Activated naive CD4-positive, alpha-beta T cell treated with anti-CD3 and anti-CD28 coated beads, Interleukin-2, amount 50 U/mL, for 24 hours (primary cell): ENCODE measurements around the gene KCNH4.
"Not testable (repeated sequence)": the region's sequence is repeated elsewhere in the genome, so short reads cannot be mapped to it uniquely, and the experiment has no call there.

Experiments used
- H3K27ac Mint-ChIP-seq: one replicate; pipeline ENCODE4 v1.8.0; 2021; ENCODE audit warnings: mild to moderate bottlenecking, mixed read lengths
- H3K27me3 Mint-ChIP-seq: one replicate; pipeline ENCODE4 v1.8.0; 2021; ENCODE audit warnings: mixed read lengths
- H3K36me3 Mint-ChIP-seq: one replicate; pipeline ENCODE4 v1.8.0; 2021; ENCODE audit warnings: mixed read lengths
- H3K4me1 Mint-ChIP-seq: one replicate; pipeline ENCODE4 v1.8.0; 2021; ENCODE audit warnings: mixed read lengths
- H3K4me3 Mint-ChIP-seq: one replicate; pipeline ENCODE4 v1.8.0; 2021; ENCODE audit warnings: mild to moderate bottlenecking, mixed read lengths
- H3K9me3 Mint-ChIP-seq: one replicate; pipeline ENCODE4 v1.8.0; 2021; ENCODE audit warnings: mixed read lengths

Gene KCNH4

DNA sequence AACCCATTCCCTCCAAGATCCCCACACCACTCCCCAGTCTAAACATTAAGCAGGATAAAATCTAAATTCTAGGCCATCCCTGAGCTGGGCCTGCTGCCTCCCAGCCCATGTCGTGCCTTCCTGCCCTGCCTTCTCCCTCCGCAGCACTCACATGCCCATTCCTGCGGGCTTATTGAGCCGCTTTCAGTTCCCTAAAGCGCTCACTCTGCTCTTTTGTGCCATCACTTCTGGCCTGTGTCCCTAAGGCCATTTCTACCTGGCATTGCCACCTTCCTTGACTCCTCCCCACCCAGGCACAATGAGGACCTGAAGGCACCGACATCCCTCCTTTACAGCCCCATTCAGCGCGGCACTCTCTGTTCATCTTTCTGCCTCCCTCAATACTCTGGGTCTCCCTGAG, 13.1 kb downstream of the KCNH4 start:
- Mint-ChIP-seq H3K4me3 (no peak overlapping the region), H3K27ac (no peak overlapping the region), H3K4me1 (no peaks in the 10 kb centered on the region), H3K36me3 (no peaks in the 10 kb centered on the region), H3K9me3 (no peaks in the 10 kb centered on the region), H3K27me3 (no peaks in the 10 kb centered on the region)

DNA sequence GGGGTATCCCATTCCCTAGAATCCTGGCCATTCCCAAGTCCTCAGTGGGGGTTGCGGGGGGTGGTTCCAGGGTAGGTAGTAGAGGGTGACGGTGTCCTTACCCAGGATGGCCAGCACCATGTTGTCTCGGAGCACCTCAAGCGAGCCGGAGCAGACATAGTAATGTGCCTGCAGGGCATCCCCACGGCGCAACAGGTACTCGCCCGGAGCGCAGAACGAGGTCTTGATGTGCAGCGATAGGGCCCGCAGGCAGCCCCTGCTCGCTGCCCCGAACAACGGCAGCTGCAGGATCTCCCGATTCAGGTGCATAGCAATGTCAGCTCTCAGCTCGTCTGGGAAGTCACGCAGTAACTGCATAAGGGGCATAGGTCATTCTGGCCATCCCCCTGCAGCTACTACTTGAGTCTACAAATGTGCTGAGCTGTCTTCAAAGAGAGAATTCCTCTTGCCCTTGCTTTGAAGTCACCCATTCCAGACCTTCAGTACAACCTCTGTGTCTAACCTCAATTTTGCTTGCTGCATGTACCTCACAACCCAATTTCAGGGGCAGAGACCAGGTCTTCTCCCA, 14.7 kb downstream of the KCNH4 start:
- H3K4me3 Mint-ChIP-seq, result no peak overlapping the region
- H3K9me3 Mint-ChIP-seq, result no peaks in the 10 kb centered on the region
- H3K27me3 Mint-ChIP-seq, result no peaks in the 10 kb centered on the region
- H3K36me3 Mint-ChIP-seq, result no peaks in the 10 kb centered on the region
- H3K4me1 Mint-ChIP-seq, result no peaks in the 10 kb centered on the region
- no peak overlapping the region for H3K27ac Mint-ChIP-seq

DNA sequence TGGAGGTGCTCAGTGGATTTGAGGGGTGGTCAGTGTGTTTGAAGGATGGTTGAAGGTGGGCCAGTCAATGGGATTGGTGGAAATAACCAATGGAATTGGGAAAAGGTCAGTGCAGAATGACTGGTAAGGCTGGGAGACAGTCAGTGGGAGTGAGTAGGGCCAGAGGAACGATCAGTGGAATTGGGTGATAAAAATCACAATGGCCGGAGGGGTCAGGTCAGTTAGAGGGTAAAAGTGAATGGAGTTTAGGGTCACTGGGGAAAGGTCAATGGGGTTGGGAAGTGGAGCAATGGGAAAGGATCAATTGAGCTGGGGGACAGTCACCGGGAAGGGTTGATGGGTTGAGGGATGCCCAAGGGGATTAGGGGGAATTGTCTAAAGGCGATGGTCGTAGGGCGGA, 15.2 kb downstream of the KCNH4 start:
- no peaks in the 10 kb centered on the region for H3K36me3 Mint-ChIP-seq
- no peak overlapping the region for H3K4me3 Mint-ChIP-seq
- no peaks in the 10 kb centered on the region for H3K27me3 Mint-ChIP-seq
- no peak overlapping the region for H3K27ac Mint-ChIP-seq
- no peaks in the 10 kb centered on the region for H3K9me3 Mint-ChIP-seq
- H3K4me1 Mint-ChIP-seq, result no peaks in the 10 kb centered on the region

DNA sequence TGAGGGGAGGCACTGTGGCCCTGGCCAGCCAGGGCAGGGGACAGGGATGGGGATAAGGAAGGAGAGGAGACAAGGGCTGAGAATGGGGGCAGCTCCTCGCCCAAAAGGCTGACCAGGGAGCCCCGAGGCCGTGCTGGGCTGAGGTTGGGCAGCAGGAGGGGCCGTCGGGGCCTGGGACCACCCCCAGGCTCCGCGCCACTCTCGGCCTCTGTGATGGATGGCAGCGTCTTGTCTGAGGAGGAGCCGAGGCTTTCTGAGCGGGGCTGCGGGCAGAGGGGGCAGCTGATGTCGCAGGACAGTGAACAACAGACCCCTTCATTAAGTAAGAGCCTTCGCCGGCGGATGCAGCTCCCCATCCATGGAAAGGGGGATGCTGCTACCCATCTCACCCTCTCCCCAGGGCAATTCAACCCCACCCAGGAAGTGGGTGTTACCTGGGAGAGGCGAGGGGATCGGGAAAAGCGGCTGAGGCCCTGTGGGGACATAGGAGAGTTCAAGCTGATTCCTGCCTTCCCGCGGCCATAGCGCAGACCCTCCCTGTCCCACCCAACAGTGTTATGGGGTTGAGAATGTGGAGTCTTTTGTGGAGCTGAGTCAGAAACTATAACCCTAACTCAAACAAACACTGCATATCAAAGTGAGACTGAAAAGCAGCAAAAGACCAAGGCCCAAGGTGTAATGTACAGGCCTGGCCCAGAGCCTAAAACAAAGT, 17.1 kb downstream of the KCNH4 start:
- Mint-ChIP-seq H3K27me3 (no peaks in the 10 kb centered on the region), H3K4me1 (no peaks in the 10 kb centered on the region), H3K36me3 (no peaks in the 10 kb centered on the region), H3K9me3 (no peaks in the 10 kb centered on the region), H3K4me3 (no peak overlapping the region), H3K27ac (no peak overlapping the region)

DNA sequence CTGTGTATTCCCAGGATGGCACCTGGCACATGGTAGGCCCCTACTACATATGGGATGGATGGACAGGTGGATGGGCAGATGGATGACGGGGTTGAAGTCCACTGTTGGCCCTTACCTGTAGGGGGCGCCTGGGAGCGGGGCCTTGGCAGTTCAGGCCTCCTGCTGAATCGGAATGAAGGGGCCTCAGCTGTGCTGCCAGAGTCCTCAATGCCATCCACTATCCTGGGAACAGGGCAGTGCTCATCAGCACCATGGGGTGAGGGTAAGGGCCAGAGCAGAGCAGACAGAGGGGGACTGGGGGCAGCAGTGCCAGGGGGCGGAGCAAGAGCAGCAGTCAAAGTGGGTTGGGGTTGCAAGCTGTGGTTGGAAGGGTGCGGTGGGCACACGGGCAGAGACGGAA, 17.8 kb downstream of the KCNH4 start:
- Mint-ChIP-seq H3K27ac (peak overlapping the region; percentile 65), H3K27me3 (no peaks in the 10 kb centered on the region), H3K4me1 (no peaks in the 10 kb centered on the region)

DNA sequence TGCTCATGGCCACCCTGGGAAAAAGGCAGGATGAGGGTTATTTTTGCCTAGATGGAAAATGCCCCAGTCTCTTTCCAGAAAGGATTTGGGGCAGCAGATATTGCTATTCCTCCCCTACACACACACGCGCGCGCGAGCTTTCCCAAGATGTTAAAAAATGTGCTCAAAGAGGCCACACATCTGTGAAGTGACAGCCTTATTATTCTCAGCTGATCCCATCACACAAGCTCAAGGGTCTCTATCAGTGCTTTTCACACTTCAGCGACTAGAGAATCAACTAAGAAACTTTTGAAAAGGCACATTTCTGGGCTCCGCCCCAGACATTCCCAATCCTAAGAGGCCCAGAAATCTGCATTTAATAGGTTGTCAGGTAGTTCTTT, 20.4 kb downstream of the KCNH4 start:
- H3K27ac Mint-ChIP-seq, result no peak overlapping the region
- no peaks in the 10 kb centered on the region for H3K9me3 Mint-ChIP-seq
- peaks cover 5% of the 10 kb centered on the region for H3K4me1 Mint-ChIP-seq
- no peaks in the 10 kb centered on the region for H3K36me3 Mint-ChIP-seq
- no peaks in the 10 kb centered on the region for H3K27me3 Mint-ChIP-seq
- H3K4me3 Mint-ChIP-seq, result no peak overlapping the region

More for the DNA sequence above, 17.8 kb downstream of the KCNH4 start:
- no peaks in the 10 kb centered on the region for H3K36me3 Mint-ChIP-seq
- no peaks in the 10 kb centered on the region for H3K9me3 Mint-ChIP-seq
- no peak overlapping the region for H3K4me3 Mint-ChIP-seq

DNA sequence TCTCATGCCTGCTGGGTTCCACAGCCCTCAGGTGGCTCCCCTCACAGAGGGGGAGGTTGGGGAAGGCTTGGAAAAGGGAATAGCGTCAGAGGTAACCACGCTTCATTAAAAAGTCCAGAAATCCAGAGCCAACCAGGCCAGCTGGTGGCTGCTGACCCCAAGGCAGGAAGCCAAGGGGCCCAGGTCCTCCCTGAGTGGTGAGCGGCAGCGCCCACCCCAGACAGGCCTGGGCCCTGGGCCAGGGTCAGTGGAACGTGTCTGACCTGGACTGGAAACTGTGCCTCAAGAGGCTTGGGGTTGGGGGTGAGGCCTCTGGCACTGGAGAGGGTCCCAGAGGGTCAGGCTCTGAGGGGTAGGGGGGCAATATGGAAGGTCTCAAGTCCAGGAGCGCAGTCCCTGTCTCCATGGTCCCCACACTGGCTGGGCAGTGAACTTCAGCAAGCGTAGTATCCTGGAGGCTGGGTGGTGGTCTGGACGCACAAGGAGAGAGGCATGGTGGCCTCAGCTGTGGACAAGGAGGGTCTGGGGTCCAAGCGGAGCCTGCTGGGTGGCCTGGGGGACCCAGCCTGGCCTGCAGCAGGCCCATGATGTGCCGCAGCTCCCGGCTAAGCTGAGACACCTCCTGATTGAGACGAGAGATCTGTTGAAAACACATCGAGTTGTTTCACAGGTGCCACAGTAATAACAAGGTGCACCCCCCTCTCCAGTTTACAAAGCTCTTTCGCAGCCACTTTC, 21.0 kb downstream of the KCNH4 start:
- no peaks in the 10 kb centered on the region for H3K36me3 Mint-ChIP-seq
- no peak overlapping the region for H3K4me3 Mint-ChIP-seq
- H3K27me3 Mint-ChIP-seq, result no peaks in the 10 kb centered on the region
- no peaks in the 10 kb centered on the region for H3K9me3 Mint-ChIP-seq
- H3K27ac Mint-ChIP-seq, result no peak overlapping the region
- H3K4me1 Mint-ChIP-seq, result peaks cover 5% of the 10 kb centered on the region

DNA sequence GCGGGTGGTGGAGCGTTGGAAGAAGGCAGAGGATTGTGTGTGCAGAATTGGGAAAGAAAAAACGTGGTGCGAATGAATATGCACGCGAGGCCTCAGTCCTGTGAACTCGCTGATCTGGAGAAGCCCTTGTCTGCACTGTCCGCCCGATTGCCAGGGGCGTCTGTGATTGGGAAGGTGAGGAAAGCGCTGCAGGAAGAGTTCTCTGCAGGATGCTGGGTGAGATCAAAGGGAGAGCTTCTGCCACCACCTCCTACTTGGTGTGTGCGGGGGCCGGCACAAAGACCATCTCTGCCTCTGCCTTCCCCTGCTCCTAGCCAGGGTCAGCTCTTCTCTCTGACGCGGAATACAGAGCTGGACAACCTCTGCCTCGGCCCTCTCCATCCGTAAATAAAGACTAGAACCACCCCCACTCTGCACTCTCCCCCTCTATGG, 25.3 kb downstream of the KCNH4 start:
- Mint-ChIP-seq H3K27me3 (no peaks in the 10 kb centered on the region), H3K27ac (peak overlapping the region; percentile 47), H3K9me3 (no peaks in the 10 kb centered on the region), H3K4me3 (peak overlapping the region; percentile 99), H3K36me3 (peaks cover 4% of the 10 kb centered on the region), H3K4me1 (peaks cover 32% of the 10 kb centered on the region)

DNA sequence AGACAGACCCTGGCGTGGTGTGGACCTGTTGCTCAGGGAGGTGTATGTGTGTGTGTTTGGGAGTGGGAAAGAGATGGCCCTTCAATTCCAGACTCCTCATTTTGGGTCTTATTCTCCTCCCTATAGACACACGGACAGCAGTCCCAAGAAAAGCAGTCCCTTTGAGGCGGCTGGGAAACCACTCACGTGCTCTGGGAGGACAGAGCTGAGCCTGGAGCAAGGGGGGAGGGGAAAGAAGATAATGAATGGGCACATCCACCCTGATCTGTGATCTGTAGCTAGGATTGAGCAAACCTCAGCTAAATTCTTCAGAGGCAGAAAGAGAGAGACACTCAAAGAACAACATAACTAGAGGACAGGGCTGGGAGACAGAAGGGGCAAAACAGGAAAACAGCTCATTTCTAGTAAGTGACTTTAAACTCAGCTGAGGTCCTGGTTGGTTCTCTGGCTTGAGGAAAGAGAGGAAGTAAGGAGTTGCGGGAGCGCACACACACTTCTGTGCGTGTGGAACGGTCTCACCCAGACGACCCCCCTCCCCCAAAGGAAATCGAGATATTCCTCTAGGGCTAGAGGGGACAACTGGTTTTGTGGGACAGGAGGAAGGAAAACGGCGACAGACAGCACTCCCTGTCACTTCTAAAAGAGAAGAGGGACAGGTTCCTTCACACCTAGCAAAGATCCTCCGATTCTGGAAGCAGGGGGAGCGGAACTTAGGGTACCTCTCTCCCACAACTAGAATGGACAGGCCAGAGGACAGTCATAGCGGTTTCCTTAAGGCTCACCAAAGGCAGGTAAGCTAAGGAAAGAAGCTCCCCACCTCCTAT, 26.8 kb downstream of the KCNH4 start:
- H3K27me3 Mint-ChIP-seq, result no peaks in the 10 kb centered on the region
- no peaks in the 10 kb centered on the region for H3K9me3 Mint-ChIP-seq
- H3K4me1 Mint-ChIP-seq, result peaks cover 34% of the 10 kb centered on the region
- peaks cover 4% of the 10 kb centered on the region for H3K36me3 Mint-ChIP-seq
- H3K27ac Mint-ChIP-seq, result peak overlapping the region; percentile 98
- peak overlapping the region; percentile 99 for H3K4me3 Mint-ChIP-seq

DNA sequence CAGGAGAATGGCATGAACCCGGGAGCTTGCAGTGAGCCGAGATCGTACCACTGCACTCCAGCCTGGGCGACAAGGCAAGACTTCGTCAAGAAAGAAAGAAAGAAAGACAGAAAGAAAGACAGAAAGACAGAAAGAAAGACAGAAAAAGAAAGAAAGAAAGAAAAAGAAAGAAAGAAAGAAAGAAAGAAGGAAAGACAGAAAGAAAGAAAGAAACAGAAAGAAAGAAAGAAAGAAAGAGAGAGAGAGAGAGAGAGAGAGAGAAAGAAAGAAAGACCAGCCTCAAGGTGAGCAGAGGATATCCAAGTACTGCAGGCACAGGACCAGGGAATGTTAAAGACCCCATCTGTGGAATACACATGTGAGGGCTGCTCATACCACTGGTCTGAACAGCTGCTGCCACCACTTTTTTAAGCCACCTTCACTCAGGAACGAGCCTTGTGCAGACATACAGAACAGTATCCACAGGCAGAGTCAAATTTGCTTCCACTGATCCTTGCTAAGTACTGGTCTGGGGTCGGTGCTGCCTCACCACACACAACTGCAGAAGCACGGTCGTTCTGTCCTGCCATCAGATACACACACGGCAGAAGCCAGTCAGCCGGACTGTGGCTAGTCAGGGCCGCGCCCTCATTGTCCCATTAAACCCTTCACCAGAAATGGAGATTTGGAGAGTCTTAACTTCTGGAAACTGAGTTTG, 33.9 kb downstream of the KCNH4 start:
- H3K27ac Mint-ChIP-seq, result no peak overlapping the region
- no peak overlapping the region for H3K4me3 Mint-ChIP-seq
- H3K36me3 Mint-ChIP-seq, result peaks cover 3% of the 10 kb centered on the region
- peaks cover 36% of the 10 kb centered on the region for H3K4me1 Mint-ChIP-seq
- H3K9me3 Mint-ChIP-seq, result no peaks in the 10 kb centered on the region
- no peaks in the 10 kb centered on the region for H3K27me3 Mint-ChIP-seq

DNA sequence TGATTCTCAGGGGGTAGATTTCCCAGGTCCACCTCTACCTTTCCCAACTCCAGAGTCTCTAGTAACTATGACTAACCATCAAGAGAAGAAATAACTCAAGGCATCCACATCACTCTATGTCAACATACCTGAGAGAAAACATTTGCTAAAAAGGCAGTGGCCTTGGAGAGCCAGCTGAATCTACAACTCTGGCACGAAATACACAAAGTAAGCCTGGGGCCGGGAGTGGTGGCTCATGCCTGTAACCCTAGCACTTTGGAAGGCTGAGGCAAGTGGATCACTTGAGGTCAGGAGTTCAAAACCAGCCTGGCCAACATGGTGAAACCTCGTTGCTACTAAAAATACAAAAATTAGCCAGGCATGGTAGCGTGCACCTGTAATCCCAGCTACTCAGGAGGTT, 37.8 kb downstream of the KCNH4 start:
- Mint-ChIP-seq H3K27ac (peak overlapping the region; percentile 32), H3K4me1 (peaks cover 45% of the 10 kb centered on the region)
- H3K9me3 Mint-ChIP-seq, H3K36me3 Mint-ChIP-seq, H3K4me3 Mint-ChIP-seq, H3K27me3 Mint-ChIP-seq: not testable (repeated sequence)

DNA sequence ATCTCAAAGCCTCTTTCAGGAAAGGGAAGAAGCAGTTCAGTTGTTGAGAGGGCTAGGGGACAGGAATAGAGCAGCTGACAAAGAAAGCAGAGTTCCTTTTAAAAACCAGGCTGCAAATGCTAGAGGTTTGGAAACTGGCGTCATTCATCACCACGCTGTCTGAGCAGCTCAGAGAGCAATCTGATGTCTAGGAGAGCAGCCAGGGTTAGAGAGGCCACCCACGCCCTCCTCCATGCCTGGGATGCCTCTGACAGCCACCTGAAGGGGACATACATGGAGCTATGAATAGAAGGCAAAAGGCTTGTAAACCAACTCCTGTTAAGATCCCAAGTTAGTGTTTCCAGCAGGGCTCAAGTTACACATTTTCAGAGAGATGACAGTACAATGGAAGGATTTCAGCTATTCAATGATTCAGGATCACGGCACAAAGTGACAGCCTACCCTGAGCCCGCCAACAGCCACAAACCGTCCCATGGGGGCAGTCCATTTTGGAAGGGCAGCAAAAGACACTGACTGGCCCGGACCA, 38.5 kb downstream of the KCNH4 start:
- Mint-ChIP-seq H3K4me1 (peaks cover 49% of the 10 kb centered on the region), H3K36me3 (peaks cover 8% of the 10 kb centered on the region), H3K27ac (no peak overlapping the region), H3K27me3 (no peaks in the 10 kb centered on the region), H3K4me3 (no peak overlapping the region), H3K9me3 (no peaks in the 10 kb centered on the region)

DNA sequence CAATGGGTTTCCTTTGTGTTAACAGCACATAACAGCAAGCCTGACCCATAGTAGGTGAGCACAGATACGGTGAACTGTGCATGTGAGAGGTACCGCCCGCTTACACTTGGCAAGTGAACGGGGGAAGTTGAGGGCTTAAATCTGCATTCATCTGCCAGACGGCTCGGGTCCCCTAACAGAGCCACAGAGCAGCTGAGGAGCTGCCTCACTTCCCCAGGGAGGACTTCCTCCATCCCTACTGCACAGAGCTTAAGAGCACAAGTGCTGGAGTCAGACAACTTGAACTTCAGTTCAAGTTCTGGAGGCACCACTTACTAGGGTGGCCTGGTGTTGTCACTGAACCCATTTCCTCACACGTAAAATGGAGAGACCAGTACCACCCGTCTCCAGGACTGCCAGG, 39.6 kb downstream of the KCNH4 start:
- Mint-ChIP-seq H3K27me3 (no peaks in the 10 kb centered on the region), H3K4me1 (peaks cover 47% of the 10 kb centered on the region), H3K27ac (no peak overlapping the region), H3K4me3 (no peak overlapping the region), H3K9me3 (no peaks in the 10 kb centered on the region), H3K36me3 (peaks cover 8% of the 10 kb centered on the region)

DNA sequence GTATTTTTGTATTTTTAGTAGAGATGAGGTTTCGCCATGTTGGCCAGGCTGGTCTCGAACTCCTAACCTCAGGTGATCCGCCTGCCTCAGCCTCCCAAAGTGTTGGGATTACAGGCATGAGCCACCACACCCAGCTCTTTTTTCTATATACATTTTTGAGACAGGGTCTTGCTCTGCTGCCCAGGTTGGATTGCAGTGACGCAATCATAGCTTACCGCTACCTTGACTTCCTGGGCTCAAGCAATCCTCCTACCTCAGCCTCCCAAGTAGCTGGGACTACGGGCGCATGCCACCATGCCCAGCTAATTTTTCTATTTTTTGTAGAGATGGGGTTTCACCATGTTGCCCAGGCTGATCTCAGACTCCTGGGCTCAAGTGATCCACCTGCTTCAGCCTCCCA, 40.3 kb downstream of the KCNH4 start:
- H3K27ac Mint-ChIP-seq, H3K27me3 Mint-ChIP-seq, H3K4me3 Mint-ChIP-seq, H3K9me3 Mint-ChIP-seq: not testable (repeated sequence)
- H3K36me3 Mint-ChIP-seq, result peaks cover 10% of the 10 kb centered on the region
- peaks cover 54% of the 10 kb centered on the region for H3K4me1 Mint-ChIP-seq
